ENCODE results near the gene APOH. TPM values are rescaled to one million over a fixed set of nuclear protein-coding genes. Genes with fewer than 3 reads are reported as not detected.

APOH gene
- total and polyA plus RNA-seq, 12 donors, result 0.57 TPM; not detected in 11

DNA sequence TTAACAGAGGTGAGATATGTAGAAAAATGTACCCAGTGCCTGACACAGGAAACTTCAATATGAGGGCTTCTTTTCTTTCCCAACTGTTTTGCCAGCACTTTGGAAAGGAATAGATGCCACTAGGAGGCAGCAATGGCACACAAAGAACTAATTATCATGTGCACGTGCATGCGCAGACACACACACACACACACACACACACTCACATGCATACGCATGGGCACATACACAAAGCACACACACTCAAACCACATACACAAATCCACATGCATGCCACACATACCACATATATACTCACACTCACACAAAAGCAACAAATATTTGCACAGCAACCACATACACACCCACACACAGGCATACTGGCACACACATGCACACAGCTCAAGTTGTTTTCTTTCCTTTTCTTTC lies 28.5 kb downstream of the APOH start:
- Histone ChIP-seq H3K4me3 (no peak overlapping the region), H3K9me3 (no peaks in the 10 kb centered on the region), H3K4me1 (no peaks in the 10 kb centered on the region), H3K27ac (no peak overlapping the region), H3K36me3 (no peaks in the 10 kb centered on the region), H3K27me3 (no peaks in the 10 kb centered on the region)
- DNase-seq (peak in 1 of 2 donors; percentile 29), ATAC-seq (peak in 3 of 8 donors; percentile 27 to 52 (median 45))
- TF ChIP-seq, protein P1, sequence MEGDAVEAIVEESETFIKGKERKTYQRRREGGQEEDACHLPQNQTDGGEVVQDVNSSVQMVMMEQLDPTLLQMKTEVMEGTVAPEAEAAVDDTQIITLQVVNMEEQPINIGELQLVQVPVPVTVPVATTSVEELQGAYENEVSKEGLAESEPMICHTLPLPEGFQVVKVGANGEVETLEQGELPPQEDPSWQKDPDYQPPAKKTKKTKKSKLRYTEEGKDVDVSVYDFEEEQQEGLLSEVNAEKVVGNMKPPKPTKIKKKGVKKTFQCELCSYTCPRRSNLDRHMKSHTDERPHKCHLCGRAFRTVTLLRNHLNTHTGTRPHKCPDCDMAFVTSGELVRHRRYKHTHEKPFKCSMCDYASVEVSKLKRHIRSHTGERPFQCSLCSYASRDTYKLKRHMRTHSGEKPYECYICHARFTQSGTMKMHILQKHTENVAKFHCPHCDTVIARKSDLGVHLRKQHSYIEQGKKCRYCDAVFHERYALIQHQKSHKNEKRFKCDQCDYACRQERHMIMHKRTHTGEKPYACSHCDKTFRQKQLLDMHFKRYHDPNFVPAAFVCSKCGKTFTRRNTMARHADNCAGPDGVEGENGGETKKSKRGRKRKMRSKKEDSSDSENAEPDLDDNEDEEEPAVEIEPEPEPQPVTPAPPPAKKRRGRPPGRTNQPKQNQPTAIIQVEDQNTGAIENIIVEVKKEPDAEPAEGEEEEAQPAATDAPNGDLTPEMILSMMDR (IDR thresholded peaks at IDR 0.05), result peak; percentile 33 to 71 (median 54)
- intact Hi-C loops (cut with DNase I), result loop anchor here in 4 of 10 donors (5.0 to 10.0 kb wide), 3 partner anchors 364 to 472 kb away; no protein-coding TSS in a partner anchor
- whole genome bisulfite sequencing, 2 donors, result 7 to 8% methylated on average over 3 of the region's 3 CpGs

DNA sequence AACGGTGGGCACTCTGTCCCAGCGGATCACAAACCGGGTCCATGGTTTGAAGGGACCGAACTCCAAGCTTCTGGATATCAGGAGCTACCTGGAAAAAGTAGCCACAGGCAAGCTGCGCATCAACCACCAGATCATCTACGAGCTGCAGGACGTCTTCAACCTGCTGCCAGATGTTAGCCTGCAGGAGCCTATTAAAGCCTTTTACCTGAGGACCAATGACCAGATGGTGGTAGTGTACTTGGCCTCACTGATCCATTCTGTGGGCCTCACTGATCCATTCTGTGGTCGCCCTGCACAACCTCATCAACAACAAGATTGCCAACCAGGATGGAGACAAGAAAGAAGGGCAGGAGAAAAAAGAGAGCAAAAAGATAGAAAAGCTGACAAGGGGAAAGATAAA lies 31.0 kb downstream of the APOH start:
- no peaks in the 10 kb centered on the region for H3K9me3 ChIP-seq
- intact Hi-C loops (cut with DNase I), result loop anchor here in 1 of 10 donors (10.0 kb wide), 1 partner anchor 707 kb away; no protein-coding TSS in a partner anchor
- no peaks in the 10 kb centered on the region for H3K27me3 ChIP-seq
- TF ChIP-seq, protein P1 (IDR thresholded peaks at IDR 0.05), result no peak
- no peaks in the 10 kb centered on the region for H3K36me3 ChIP-seq
- 95 to 97% methylated on average over 8 of the region's 8 CpGs for WGBS, 2 donors
- DNase-seq (no peak), ATAC-seq (no peak)
- no peaks in the 10 kb centered on the region for H3K4me1 ChIP-seq
- H3K4me3 ChIP-seq, result no peak overlapping the region
- no peak overlapping the region for H3K27ac ChIP-seq

DNA sequence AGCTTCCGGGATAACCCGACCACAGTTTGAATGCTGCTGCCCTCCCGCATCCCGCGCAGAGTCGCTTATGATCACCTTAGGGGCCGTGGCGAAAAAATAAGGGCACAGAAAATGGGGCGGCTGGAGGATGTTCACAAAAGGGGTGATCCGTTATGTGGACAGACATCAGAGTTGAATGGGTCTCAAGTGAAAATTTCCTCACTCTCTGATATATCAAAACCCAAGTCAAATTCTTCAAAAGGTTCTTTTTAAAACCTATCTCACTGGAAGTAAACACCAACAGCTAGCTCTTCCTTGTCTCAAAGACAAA lies 36.9 kb downstream of the APOH start:
- TF ChIP-seq, protein P1 (IDR thresholded peaks at IDR 0.05), result no peak
- Histone ChIP-seq H3K4me1 (peaks cover 0 to 39% (median 21%) of the 10 kb centered on the region in 9 donors), H3K27ac (peak overlapping the region; percentile 69 to 91 (median 81)), H3K36me3 (no peaks in the 10 kb centered on the region), H3K4me3 (peak overlapping the region; percentile 12 to 94 (median 83)), H3K9me3 (no peaks in the 10 kb centered on the region), H3K27me3 (no peaks in the 10 kb centered on the region)
- DNase-seq (no peak), ATAC-seq (no peak)
- 3% methylated on average over 10 of the region's 10 CpGs for WGBS, 2 donors
- intact Hi-C loops (cut with DNase I), result loop anchor here in 1 of 10 donors (10.0 kb wide), 1 partner anchor 712 kb away; no protein-coding TSS in a partner anchor

DNA sequence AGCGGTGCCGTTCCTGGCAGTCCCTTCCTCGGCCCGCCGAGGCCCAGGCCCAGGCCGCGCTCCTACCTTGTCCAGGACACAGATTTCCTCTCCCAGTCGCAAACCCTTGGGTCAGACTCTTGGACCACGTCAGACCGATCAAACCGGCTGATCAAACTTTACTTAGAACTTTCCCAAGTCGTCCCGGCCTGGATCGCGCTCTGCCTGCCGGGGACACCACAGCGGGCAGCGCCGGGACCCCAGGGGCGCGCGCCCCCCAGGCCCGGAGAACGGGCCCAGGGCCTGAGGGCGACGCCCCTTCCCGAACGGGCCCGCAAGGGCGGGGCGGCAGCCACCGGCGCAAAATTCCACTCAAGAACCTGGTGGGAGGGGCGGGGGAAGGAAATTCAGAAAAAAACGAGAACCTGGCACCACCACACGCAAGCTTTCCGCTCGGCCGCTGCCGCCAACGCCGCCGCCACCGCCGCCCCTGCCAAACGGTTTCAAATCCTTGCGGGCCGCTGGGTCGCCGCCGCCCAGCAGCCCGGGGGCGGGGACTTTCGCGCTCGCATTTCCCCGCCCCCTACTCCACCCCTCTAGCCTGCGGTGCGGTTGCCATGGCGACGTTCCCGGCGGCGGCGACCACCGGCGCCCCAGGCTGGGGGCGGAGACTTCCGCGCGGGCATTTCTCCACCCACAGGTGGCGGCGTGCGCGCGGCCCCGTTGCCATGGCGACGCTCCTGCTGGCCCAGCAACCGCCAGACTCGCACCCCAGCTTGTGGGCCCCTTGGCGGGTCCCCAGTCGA lies 37.4 kb downstream of the APOH start, which contains the start of gene CEP112:
CEP112 (minus strand) TSS at position 541 of the 785 bp plus-strand sequence.
- Histone ChIP-seq H3K27me3 (no peaks in the 10 kb centered on the region), H3K36me3 (no peaks in the 10 kb centered on the region), H3K4me3 (peak within 1 kb of the TSS; percentile 12 to 94 (median 83)), H3K27ac (peak within 1 kb of the TSS; percentile 69 to 91 (median 81)), H3K9me3 (no peaks in the 10 kb centered on the region), H3K4me1 (peaks cover 0 to 39% (median 21%) of the 10 kb centered on the region in 9 donors)
- TF ChIP-seq, protein P1 (IDR thresholded peaks at IDR 0.05), result peak in 3 of 9 donors; percentile 20 to 38 (median 29)
- 1% methylated on average over 83 of the region's 83 CpGs for WGBS, 2 donors
- ATAC-seq, result peak; percentile 88 to 96 (median 92)
- DNase-seq, result peak; percentile 75 to 84
- intact Hi-C loops (cut with DNase I), result loop anchor here in 1 of 10 donors (10.0 kb wide), 1 partner anchor 713 kb away; no protein-coding TSS in a partner anchor
